HG03060 (cell line): Measurements from ENCODE around the gene KCNG4.

Experiments used
- ATAC-seq: cut with Tn5 transposase; IDR thresholded peaks from one replicate; pipeline ENCODE4 v1.9.1; 2021; ENCODE audit warnings: low read depth, moderate number of reproducible peaks; ENCODE audit not compliant: unreplicated experiment

KCNG4 gene

DNA sequence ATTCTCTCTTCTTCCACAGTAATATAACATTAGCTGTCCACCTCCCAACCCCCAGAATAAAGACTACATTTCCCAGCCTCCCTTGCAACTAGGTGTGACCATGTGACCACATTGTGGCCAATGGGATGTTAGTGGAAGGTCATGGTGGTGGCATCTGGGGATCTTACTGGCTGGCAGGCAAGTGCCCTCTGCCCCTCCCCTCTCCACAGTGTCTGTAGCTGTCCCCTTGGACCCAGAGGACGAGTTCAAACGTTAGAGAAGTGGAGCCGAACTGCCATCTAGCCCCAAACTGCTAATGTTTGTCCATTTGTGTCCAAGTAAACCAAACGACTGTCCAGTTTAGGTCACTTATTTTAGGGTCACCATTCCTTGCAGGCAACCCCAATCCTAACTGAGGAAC is 26.6 kb upstream of the KCNG4 start:
- ATAC-seq = no peak

DNA sequence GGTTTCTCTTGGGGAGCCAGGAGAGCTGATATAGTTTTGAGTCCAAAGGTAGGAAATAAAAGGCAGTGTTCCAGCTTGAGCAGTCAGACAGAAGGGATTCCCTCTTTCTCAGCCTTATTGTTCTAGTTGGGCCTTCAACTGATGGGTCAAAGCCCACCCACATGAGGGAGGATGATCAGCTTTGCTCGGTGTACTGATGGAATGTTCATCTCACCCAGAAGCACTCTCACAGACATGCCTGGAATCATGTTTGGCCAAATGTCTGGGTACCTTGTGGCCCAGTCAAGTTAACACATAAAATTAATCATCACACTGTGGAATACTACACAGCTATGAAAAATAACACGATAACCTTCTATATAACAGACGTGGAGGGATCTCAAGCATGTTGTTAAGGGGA is 23.1 kb upstream of the KCNG4 start:
- ATAC-seq = no peak

DNA sequence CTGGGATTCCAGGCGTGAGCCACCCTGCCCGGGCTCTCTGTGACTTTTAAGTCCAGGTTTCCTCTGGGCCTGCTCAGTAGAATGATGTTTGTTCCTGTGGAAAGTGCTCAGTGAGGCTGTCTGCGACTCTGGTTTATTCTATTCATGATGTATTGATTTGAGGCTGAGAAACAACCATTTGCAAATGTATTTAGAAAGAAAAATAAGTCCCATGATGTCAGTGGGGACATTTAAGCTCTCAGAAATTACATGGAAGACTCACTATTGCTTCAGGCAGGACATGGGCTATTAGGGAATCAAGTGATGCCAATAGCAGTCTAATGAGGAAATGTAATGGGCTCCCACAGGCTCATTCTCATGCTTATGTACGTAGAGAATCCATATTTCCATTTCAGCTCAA is 22.2 kb upstream of the KCNG4 start:
- ATAC-seq = no peak

DNA sequence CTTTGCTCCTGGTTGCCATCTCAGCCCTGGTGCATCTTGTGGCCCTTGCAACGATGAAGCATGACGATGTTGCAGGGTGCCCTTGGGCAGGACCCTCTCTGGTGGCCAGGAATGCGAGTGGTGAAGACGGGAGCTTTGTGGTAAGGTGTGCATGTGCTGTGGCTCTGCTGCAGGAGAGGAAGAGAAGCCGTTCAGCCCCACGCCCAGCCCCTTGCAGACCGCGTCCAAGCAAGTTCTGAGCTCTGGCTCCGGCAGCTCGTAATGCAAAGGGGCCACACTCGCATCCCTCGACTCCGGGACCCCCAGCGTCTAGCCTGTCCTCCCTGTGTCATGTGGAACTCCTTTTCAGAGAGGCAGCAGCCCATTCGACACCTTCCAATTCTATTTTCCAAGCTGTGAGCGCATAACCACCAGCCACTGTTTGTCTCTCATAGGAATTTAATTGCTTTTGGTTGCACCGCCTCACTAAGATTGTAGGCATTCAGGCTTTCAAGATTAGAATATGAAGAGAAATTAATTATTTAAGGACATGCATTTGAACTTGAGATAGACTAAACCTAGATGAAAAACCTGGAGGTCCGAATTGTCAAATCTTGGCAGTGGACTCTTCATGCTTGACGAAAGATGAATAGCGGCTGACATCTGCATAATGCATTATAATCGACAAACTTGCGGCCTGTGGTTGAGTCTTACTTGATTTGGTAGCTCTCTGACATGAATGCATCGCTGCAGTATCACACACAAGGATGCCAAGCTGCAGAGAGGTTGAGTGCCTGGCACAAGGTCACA is 21.1 kb upstream of the KCNG4 start:
- no peak for ATAC-seq

DNA sequence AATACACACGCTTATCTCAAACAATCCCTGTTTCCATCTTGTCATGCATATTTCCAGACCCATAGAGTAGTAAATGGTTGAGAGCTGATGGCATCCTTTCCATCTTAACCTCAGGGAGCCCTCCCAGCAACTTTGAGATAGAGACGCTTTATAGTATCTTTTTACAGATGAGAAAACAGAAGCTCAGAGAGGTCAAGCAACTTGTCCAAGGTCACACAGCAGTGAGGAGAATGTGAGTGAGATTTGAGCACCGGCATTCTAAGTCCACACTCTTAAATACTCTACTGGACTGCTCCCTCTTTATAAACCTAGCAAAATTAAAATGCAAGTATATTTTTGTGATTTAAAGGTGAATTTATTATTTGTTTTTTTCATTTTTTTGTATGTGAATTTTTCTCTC is 19.9 kb upstream of the KCNG4 start:
- no peak for ATAC-seq

DNA sequence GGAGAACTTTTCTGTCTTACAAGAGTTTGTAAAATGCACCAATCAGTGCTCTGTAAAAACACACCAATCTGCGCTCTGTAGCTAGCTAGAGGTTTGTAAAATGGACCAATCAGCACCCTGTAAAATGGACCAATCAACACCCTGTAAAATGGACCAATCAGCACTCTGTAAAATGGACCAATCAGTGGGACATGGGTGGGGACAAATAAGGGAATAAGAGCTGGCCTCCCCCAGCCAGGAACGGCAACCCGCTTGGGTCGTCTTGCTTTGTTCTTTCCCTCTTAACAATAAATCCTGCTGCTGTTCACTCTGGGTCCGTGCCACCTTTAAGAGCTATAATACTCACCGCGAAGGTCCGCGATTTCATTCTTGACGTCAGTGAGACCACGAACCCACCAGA is 18.5 kb upstream of the KCNG4 start:
- no peak for ATAC-seq

DNA sequence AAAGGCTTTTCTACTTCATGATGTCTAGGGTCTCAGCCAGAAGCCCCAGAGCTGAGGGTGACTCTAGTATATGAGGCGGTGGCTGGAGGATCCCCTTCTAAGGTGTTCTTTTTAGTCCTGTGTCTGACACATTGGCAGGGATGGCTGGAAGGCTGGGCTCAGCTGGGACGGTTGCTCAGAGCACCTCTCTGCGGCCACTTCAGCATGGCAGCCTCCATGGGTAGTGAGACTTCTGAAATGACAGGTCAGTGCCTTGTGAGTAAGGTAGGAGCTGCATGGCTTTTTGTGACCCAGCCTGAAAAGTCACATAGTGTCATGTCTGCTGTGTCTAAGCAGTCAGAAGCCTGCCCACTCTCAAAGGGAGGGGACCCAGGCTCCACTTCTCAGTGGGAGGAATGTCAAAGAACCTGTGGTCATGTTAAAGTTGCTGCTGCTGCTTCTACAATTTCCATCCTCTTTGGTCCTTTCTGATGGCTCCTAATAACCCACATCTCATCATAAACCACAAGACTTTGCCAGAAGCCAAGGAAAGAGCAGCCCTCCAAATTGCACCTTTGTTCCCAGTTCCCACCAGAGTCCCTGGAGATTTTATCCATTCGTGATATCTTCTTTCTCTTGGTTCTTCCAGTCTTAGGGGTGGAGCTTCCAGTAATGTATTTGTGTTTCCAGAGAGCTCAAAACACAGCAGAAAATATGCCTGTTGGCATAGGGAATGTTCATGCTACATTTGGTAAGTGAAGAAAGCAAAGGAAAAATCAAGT is 15.4 kb upstream of the KCNG4 start:
- ATAC-seq = no peak

DNA sequence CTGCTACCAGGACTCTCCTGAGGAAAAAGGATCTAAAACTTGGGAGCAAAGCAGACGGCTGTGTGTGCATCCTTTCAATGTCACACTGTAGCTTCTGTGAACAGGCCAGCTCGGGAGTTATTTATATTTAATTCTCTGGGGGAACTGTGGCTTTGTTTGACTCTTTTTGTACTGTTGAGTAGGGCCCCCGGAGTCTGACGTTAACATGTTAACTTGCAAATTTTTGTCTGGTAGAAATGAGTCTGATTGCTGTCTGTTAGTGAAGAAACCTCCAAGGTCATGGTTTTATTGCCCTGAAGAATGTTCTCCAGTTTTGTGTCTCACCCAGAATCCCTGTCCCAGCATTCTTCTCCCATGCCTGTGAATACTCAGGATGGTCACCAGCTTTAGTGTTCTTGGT is 14.2 kb upstream of the KCNG4 start:
- ATAC-seq = no peak

DNA sequence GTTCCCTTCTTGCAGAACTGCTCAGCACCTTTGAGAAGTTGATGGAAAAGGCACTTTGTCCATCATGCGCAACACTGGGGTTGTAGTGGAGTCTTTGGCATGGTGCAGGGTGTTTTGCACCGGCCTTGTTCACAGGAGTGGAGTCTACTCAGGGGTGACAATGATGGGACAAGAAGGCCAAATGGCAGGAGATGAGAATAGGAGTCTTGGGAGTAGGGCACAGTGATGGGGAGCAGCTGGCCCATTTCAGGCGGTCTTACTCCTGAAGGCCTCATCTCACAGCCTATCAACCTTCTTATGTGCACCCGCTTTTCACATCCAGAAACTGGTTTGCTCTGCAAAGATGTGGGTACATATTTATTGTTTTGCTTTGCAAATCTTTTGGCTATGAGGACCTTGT is 13.4 kb upstream of the KCNG4 start:
- no peak for ATAC-seq

DNA sequence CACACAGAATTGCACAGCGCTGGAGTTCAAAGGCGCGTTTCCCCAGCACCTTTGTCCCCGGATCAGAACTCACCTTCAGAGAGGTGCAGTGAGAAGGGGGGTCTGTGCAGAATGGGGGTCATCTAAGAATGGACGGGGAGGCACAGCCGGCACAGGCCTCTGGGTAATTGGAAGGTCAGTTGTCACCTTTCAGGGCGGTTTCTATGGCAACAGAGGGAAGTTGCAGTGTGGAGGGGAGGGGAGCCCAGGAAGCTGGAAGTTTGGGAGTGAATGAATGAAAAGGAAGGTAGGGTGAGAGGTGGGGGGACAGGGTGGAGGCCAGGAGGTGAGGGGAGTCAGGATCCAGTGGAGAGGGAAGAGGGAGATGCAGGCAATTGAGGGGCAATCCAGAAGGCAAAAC is 12.4 kb upstream of the KCNG4 start:
- ATAC-seq = no peak

DNA sequence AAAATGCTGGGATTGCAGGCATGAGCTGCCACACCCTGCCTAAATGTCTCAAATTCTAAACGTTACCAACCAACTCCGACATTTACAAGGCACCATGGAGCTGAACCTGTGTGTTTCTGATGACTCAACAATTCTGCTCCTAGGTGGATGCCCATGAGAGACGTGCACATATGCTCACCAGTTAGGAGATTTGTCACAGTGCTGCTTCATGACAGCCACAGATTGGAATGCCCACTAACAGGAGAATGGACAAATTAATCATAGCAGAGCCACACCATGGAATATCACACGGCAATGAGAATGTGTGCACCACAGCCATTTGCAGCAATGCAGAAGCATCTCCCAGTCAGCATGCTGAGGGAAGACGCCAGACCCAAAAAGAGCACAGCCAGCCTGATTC is 8.0 kb upstream of the KCNG4 start:
- no peak for ATAC-seq

DNA sequence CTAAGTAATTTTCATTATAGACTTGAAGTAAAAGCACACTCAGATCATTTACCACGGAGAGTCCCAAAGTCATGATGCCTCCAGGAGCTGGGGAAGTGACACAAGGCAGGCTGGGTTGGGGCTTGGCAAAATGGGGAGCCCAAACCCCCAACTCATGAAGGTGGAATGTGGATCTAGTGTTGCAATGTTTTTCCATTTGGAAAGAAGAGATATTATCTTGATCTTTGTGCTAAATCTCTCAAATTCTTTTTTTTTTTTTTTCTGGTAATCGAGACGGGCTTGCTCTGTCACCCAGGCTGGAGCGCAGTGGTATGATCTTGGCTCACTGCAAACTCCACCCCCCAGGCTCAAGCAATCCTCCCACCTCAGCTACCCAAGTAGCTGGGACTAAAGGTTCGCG is 7.5 kb upstream of the KCNG4 start:
- no peak for ATAC-seq

DNA sequence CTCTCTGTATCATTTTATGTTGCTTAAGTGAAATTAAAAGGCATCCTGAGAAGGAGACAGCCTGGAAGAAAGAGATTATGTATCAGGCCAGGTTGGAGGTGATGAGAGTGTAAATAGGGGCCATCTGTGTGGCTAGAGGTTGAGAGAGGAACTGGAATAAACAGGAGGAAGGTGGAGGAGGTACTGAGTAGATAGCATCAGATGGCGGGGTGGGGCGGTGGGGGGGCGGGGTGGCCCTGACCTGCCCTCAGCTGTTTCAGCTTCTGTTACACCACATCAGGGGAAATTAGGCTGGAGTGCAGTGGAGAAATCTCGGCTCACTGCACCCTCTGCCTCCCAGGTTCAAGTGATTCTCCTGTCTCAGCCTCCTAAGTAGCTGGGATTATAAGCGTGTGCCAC is 6.9 kb upstream of the KCNG4 start:
- no peak for ATAC-seq

DNA sequence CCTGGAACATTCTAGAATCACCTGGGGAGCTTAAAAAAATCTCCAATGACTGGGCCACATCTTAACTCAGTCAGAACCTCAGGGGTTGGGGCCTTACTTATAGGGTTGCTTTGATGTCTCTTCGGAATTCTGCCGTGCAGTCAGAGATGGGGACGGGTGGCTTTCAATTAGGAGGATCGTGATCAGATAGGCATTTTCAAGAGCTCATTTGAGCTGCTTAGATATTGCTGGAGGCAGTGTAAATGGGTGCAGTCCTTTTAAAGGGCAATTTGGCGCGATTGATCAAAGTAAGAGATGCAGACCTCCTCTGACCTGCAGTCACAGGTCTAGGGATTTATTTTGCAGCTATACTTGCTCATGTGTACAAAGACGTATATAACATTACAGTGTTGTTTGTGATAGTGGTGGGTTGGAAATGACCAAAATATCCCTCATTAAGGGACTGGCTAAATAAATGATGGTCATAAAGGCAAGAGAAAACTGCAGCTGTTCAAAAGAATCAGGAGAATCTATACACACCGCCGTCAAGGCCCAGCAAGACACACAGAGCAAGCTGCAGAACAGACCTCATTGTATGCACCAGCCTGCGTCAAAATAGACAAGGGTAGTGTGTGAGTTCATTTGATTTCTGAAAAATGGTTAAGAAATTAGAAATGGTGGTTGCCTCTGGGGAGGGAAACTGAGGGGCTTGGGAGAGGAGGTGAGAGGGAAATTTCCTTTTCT is 6.3 kb upstream of the KCNG4 start:
- no peak for ATAC-seq

DNA sequence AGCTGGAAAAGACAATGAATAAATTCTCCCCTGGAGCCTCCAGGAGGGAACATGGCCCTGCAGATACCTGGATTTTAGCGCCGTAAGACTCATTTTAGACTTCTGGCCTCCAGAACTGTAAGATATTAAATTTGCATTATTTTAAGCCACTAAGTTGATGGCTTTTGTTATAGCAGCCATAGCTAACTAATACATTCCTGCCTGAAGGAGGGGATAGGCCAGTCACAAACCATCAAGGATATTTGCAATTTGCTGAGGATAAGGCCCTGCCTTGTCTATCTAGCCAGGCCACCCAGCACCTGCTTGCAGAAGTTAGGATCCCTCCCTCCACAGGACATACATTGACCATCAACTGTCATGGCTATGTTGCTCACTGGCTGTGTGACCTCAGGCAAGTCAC is 4.9 kb upstream of the KCNG4 start:
- no peak for ATAC-seq

DNA sequence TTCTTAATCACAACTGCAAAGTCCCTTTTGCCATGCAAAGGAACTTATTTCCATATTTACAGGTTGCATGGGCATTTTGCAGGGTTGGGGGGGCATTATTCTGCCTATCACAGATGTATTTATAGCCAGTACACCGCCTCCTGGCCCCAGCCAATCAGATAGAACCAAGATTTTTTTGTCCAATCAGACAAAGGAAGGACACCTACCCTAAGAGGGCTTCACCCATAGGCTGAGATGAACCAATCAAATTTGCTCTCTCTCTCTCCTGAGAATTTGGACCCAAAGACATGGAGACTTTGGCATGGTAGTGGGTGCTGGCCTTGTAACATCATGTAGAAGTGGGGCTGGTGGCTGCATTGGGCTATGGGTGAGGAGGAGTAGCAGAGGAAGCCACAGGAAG is 3.9 kb upstream of the KCNG4 start:
- ATAC-seq = no peak

DNA sequence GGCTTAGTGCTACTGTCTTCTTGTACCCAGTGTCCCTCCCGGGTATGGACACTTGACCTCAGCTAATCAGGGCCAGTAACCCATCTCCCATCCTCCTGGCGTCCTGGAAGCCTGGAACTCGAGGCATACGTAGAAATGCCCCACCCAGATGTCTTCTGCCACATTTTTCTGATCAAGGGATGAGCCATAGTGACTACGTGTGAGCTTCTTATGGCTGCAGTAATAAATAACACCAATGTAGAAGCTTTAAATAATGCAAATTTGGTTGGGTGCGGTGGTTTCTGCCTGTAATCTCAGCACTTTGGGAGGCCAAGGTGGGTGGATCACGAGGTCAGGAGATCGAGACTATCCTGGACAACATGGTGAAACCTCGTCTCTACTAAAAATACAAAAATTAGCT is 3.0 kb upstream of the KCNG4 start:
- ATAC-seq = no peak

DNA sequence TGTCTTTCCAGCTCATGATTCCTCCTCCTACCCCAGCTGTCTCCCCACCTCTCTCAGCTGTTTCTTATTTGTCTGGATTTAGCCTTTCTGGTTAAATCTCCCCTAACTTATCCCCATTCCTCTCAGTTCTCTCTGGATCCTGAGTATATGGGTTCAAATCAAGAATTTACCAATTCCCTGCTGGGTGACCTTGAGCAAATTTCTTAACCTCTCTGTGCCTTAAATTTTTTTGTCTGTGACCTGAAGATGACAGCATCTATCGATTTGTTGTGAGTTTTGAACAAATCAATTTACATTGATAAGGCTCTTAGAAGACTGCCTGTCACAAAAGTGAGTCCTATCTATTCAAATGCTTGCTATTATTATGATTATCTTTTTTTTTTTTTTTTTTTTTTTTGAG is 2.0 kb upstream of the KCNG4 start:
- ATAC-seq = no peak

DNA sequence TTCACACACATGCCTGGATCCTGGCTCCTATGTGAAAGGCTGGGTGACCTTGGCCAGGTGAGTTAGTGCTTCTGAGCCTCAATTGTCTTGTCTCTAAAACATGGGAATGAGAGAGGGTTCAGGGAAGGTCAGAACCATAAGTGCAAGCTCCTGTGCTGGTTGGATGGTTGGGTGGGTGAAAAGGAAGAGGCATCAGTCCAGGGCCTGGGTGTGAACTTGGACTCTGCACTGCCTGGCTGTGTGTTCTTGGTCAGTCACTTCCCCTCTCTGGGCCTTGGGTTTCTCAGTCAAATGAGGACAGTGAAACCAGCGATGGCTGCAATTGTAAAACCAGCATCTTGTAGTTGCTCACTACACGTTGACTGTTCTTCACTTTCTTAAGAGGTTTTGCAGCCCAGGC is 643 bp upstream of the KCNG4 start:
- ATAC-seq = no peak

DNA sequence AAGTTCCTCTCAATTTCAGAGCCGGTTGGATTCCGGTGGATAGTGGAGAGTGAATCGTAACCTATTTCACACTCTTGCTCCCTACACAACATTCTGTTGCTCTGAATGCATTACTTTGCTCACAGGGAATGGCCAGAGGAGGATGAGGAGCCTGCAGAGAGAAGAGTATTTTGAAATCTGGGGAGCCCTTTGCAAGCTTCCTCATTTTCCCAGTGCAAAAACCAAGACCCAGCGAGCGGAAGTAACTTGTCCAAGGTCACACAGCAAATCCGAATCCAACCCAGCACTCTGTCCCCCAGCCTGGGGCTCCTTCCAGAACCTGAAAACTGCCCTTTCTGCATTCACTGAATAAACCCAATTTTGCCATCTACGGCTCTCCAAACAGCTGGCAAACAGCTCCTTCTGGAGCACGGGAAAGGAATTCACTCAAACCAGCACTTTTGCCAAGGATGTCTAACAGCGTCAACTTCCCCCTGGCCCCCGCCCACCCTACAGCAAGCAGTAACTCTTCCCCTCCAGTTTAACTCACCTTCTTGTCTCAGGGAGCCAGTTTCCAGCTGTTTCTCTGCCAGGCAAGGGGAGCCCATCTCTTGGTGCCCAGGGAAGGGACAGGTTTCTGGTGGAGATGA is 557 bp downstream of the KCNG4 start:
- no peak for ATAC-seq
